ENCODE data around the gene CAMTA1. TPM values are rescaled to one million over a fixed set of nuclear protein-coding genes. Genes with fewer than 3 reads are reported as not detected.

Gene CAMTA1
- total RNA-seq, 5 donors from 2014 or later (not counting 1 experiment from before 2014, with no cell fraction given) = 29.7 to 37.4 (median 34.6) TPM

GRCh38 chr1:6784560-6785317 is 515 bp upstream of the CAMTA1 start:
- Histone ChIP-seq H3K4me1 (ENCODE audit: control insufficient read depth in 1 of 2, extremely low read depth in 1 of 2, insufficient read depth in 2 of 2, low read length in 2 of 2) (peaks cover 15 to 22% of the 10 kb centered on the region in 2 experiments), H3K9me3 (no peaks in the 10 kb centered on the region), H3K27me3 (replicated peaks in 1 of 2; ENCODE audit: control insufficient read depth in 2 of 2, extremely low read depth in 1 of 2, insufficient read depth in 2 of 2, low read length in 1 of 2) (no peaks in the 10 kb centered on the region), H3K27ac (ENCODE audit: low read length) (peak overlapping the region; percentile 83), H3K36me3 (ENCODE audit: control insufficient read depth in 2 of 2, extremely low read depth in 1 of 2, insufficient read depth in 1 of 2, low read length in 1 of 2) (no peaks in the 10 kb centered on the region), H3K4me3 (ENCODE audit: control insufficient read depth in 1 of 2, extremely low read depth in 1 of 2, low read length in 1 of 2) (peak overlapping the region; percentile 66 to 85)
- H3K27ac Mint-ChIP-seq = peak overlapping the region; percentile 82 to 87
- DNase-seq (peak; percentile 73 to 100 (median 99)), ATAC-seq (replicated peaks in 1 of 4) (peak; percentile 79 to 82 (median 81))
- H3K4me3 Mint-ChIP-seq = peak overlapping the region; percentile 83 to 90 (median 84)
- peaks cover 39 to 43% (median 41%) of the 10 kb centered on the region in 3 donors for H3K4me1 Mint-ChIP-seq
- ChIA-PET CTCF (interaction anchor here in 1 of 2 donors (0.5 to 1.5 kb wide), 5 partner anchors 12 to 83 kb away, joined by 3 to 9 read pairs (median 4); partner anchors contain the start of gene DNAJC11), POLR2A (interaction anchor here in 1 of 2 donors (0.6 kb wide), 3 partner anchors 38 to 391 kb away, joined by 3 to 4 read pairs (median 4); no protein-coding TSS in a partner anchor)
- peaks cover 12% of the 10 kb centered on the region for H3K36me3 Mint-ChIP-seq
- no peaks in the 10 kb centered on the region for H3K9me3 Mint-ChIP-seq
- under 1% methylated on average over 79 of the region's 79 CpGs for WGBS (ENCODE audit: insufficient coverage)
- H3K27me3 Mint-ChIP-seq = no peaks in the 10 kb centered on the region

DNA sequence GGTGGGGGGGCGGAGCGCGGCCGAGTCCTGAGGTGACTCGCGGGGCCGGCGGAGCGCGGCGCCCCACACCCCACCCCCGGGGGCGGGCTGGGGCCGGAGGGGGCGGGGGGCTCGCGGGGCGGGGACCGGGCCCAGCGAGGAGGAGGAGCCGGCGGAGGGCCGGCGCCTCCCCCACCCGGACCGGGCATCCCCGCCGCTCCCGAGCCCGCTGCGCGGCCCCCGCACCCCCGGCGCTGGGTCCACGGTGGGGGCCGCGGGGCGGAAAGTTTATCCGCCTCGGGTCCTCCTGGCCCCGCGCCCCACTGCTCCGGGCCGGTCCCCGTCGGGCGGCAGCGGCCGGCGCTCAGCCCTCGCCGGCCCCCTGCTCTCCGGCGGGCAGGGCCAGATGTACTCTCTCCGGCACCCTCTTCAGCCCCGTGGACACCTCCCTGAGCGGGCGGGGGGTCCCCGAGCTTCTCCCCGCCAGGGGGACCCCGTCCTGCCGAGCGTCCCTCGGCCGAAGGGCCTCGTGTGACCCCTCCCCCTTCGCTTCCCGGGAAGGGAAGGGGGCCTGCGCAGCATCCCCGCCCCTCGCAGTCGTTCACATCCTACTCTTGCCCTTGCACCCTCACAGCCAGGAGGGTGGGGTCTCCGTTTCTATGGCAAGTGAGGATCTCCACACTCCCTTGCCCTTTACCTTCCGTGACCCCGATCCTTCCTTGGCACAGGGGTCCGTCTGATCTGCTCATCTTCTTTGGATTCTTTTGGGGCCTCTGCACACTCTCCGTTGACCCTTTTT is 663 bp downstream of the CAMTA1 start:
- Mint-ChIP-seq H3K27ac (peak overlapping the region; percentile 93 to 95), H3K36me3 (peaks cover 12% of the 10 kb centered on the region), H3K4me3 (peak overlapping the region; percentile 92 to 98 (median 94)), H3K9me3 (no peaks in the 10 kb centered on the region), H3K27me3 (no peaks in the 10 kb centered on the region), H3K4me1 (peaks cover 41 to 50% (median 45%) of the 10 kb centered on the region in 3 donors)
- Histone ChIP-seq H3K4me1 (ENCODE audit: control insufficient read depth in 1 of 2, extremely low read depth in 1 of 2, insufficient read depth in 2 of 2, low read length in 2 of 2) (peaks cover 15 to 22% of the 10 kb centered on the region in 2 experiments), H3K36me3 (ENCODE audit: control insufficient read depth in 2 of 2, extremely low read depth in 1 of 2, insufficient read depth in 1 of 2, low read length in 1 of 2) (no peaks in the 10 kb centered on the region), H3K9me3 (no peaks in the 10 kb centered on the region), H3K4me3 (ENCODE audit: control insufficient read depth in 1 of 2, extremely low read depth in 1 of 2, low read length in 1 of 2) (peak overlapping the region; percentile 62 to 67), H3K27me3 (replicated peaks in 1 of 2; ENCODE audit: control insufficient read depth in 2 of 2, extremely low read depth in 1 of 2, insufficient read depth in 2 of 2, low read length in 1 of 2) (no peaks in the 10 kb centered on the region), H3K27ac (ENCODE audit: low read length) (peak overlapping the region; percentile 65)
- DNase-seq = peak in 24 of 35 experiments; percentile 1 to 61 (median 14)
- under 1% methylated on average over 65 of the region's 78 CpGs for WGBS (ENCODE audit: insufficient coverage)
- ChIA-PET POLR2A (no interaction called here), CTCF (interaction anchor here in 1 of 2 donors (1.2 kb wide), 1 partner anchor 42 kb away, joined by 3 read pairs; no protein-coding TSS in a partner anchor)
- ATAC-seq (replicated peaks in 1 of 4) = no peak

DNA sequence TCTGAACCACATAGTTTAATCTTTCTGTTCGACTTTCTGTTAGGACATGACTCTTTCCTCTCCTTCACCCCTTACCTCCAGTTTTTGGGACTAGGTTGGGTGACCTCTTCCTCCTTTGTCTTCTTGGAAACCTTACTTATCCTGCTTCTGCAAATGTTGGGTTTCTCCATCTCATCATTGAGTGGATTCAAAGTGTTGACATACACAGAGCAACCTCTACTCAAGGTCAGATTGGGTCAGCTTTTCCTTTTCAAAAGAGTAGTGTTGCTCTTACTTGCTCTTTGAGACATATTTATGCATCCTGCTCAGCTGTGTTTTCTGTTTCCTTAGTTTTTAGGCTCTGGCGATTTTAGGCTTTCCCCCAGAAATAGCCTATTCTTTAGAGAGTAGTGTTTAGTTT is 3.7 kb downstream of the CAMTA1 start:
- CTCF ChIA-PET = no interaction called here
- peaks cover 49 to 62% (median 53%) of the 10 kb centered on the region in 3 donors for H3K4me1 Mint-ChIP-seq
- Histone ChIP-seq H3K4me1 (ENCODE audit: control insufficient read depth in 1 of 2, extremely low read depth in 1 of 2, insufficient read depth in 2 of 2, low read length in 2 of 2) (peaks cover 13 to 20% of the 10 kb centered on the region in 2 experiments), H3K27ac (ENCODE audit: low read length) (no peak overlapping the region), H3K27me3 (replicated peaks in 1 of 2; ENCODE audit: control insufficient read depth in 2 of 2, extremely low read depth in 1 of 2, insufficient read depth in 2 of 2, low read length in 1 of 2) (no peaks in the 10 kb centered on the region), H3K9me3 (no peaks in the 10 kb centered on the region), H3K36me3 (ENCODE audit: control insufficient read depth in 2 of 2, extremely low read depth in 1 of 2, insufficient read depth in 1 of 2, low read length in 1 of 2) (no peaks in the 10 kb centered on the region), H3K4me3 (ENCODE audit: control insufficient read depth in 1 of 2, extremely low read depth in 1 of 2, low read length in 1 of 2) (no peak overlapping the region)
- H3K27ac Mint-ChIP-seq = peak overlapping the region; percentile 9 to 35
- H3K4me3 Mint-ChIP-seq = peak overlapping the region in 1 of 3 donors; percentile 7
- no peak for ATAC-seq (replicated peaks in 1 of 4)
- POLR2A ChIA-PET = no interaction called here
- no peaks in the 10 kb centered on the region for H3K9me3 Mint-ChIP-seq
- peaks cover 17% of the 10 kb centered on the region for H3K36me3 Mint-ChIP-seq
- no peak for DNase-seq
- WGBS (ENCODE audit: insufficient coverage) = 60% methylated on average over 1 of the region's 2 CpGs
- no peaks in the 10 kb centered on the region for H3K27me3 Mint-ChIP-seq

DNA sequence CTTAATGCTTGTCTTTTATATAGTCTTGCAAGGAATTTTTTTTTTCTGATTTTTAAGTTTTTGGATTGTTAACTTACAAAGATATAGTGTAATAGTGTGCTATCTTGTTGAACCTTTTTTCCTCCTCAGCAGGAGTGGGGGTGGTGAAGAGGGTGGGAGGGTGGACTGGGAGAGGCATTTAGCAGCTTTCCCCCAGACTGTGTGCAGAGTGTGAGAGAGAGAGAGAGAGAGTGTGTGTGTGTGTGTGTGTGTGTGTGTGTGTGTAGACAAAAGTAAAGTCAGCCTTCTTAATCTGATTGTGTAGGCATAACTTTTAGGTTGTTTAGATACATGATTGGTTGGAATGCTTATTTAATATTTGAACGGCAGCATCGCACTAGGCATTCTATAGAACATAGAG is 4.9 kb downstream of the CAMTA1 start:
- no CpG with 5 or more reads among the region's 2 CpGs for WGBS (ENCODE audit: insufficient coverage)
- no peak for ATAC-seq (replicated peaks in 1 of 4)

GRCh38 chr1:6794164-6794563 is 8.9 kb downstream of the CAMTA1 start:
- H3K27me3 Mint-ChIP-seq = no peaks in the 10 kb centered on the region
- H3K4me1 Mint-ChIP-seq = peaks cover 26 to 46% (median 41%) of the 10 kb centered on the region in 3 donors
- POLR2A ChIA-PET = no interaction called here
- no peak overlapping the region for H3K4me3 Mint-ChIP-seq
- ATAC-seq (replicated peaks in 1 of 4) (no peak), DNase-seq (peak in 1 of 35 experiments; percentile 54)
- Histone ChIP-seq H3K4me1 (ENCODE audit: control insufficient read depth in 1 of 2, extremely low read depth in 1 of 2, insufficient read depth in 2 of 2, low read length in 2 of 2) (peaks cover 0 to 4% of the 10 kb centered on the region in 2 experiments), H3K36me3 (ENCODE audit: control insufficient read depth in 2 of 2, extremely low read depth in 1 of 2, insufficient read depth in 1 of 2, low read length in 1 of 2) (peaks cover 0 to 3% of the 10 kb centered on the region in 2 donors), H3K27me3 (replicated peaks in 1 of 2; ENCODE audit: control insufficient read depth in 2 of 2, extremely low read depth in 1 of 2, insufficient read depth in 2 of 2, low read length in 1 of 2) (no peaks in the 10 kb centered on the region), H3K9me3 (no peaks in the 10 kb centered on the region), H3K4me3 (ENCODE audit: control insufficient read depth in 1 of 2, extremely low read depth in 1 of 2, low read length in 1 of 2) (no peak overlapping the region), H3K27ac (ENCODE audit: low read length) (no peak overlapping the region)
- CTCF ChIA-PET = no interaction called here
- no peak overlapping the region for H3K27ac Mint-ChIP-seq
- H3K9me3 Mint-ChIP-seq = no peaks in the 10 kb centered on the region
- WGBS (ENCODE audit: insufficient coverage) = 100% methylated on average over 1 of the region's 2 CpGs
- peaks cover 5% of the 10 kb centered on the region for H3K36me3 Mint-ChIP-seq

More for the DNA sequence above, 4.9 kb downstream of the CAMTA1 start:
- Histone ChIP-seq H3K36me3 (ENCODE audit: control insufficient read depth in 2 of 2, extremely low read depth in 1 of 2, insufficient read depth in 1 of 2, low read length in 1 of 2) (peaks cover 0 to under 1% of the 10 kb centered on the region in 2 donors), H3K4me1 (ENCODE audit: control insufficient read depth in 1 of 2, extremely low read depth in 1 of 2, insufficient read depth in 2 of 2, low read length in 2 of 2) (peaks cover 13 to 18% of the 10 kb centered on the region in 2 experiments), H3K9me3 (no peaks in the 10 kb centered on the region), H3K27ac (ENCODE audit: low read length) (no peak overlapping the region), H3K4me3 (ENCODE audit: control insufficient read depth in 1 of 2, extremely low read depth in 1 of 2, low read length in 1 of 2) (no peak overlapping the region), H3K27me3 (replicated peaks in 1 of 2; ENCODE audit: control insufficient read depth in 2 of 2, extremely low read depth in 1 of 2, insufficient read depth in 2 of 2, low read length in 1 of 2) (no peaks in the 10 kb centered on the region)
- no peaks in the 10 kb centered on the region for H3K27me3 Mint-ChIP-seq
- peaks cover 17% of the 10 kb centered on the region for H3K36me3 Mint-ChIP-seq
- H3K4me3 Mint-ChIP-seq = no peak overlapping the region
- H3K4me1 Mint-ChIP-seq = peaks cover 55 to 64% (median 58%) of the 10 kb centered on the region in 3 donors
- H3K27ac Mint-ChIP-seq = no peak overlapping the region
- CTCF ChIA-PET = interaction anchor here in 1 of 2 donors (0.6 kb wide), 1 partner anchor 397 kb away, joined by 3 read pairs; the partner anchor contains the start of gene ACOT7
- no peaks in the 10 kb centered on the region for H3K9me3 Mint-ChIP-seq
- DNase-seq = no peak
- POLR2A ChIA-PET = no interaction called here

- CTCF ChIA-PET = interaction anchor here in 1 of 2 donors (0.6 kb wide), 1 partner anchor 72 kb away, joined by 4 read pairs; no protein-coding TSS in a partner anchor
- no peaks in the 10 kb centered on the region for H3K9me3 ChIP-seq
- peaks cover 0 to 3% of the 10 kb centered on the region in 2 donors for H3K36me3 ChIP-seq (ENCODE audit: control insufficient read depth in 2 of 2, extremely low read depth in 1 of 2, insufficient read depth in 1 of 2, low read length in 1 of 2)
- DNase-seq (no peak), ATAC-seq (replicated peaks in 1 of 4) (no peak)
- Mint-ChIP-seq H3K36me3 (peaks cover 8% of the 10 kb centered on the region), H3K9me3 (no peaks in the 10 kb centered on the region), H3K4me3 (no peak overlapping the region), H3K27me3 (no peaks in the 10 kb centered on the region), H3K27ac (no peak overlapping the region), H3K4me1 (peaks cover 26 to 40% (median 39%) of the 10 kb centered on the region in 3 donors)
- no peaks in the 10 kb centered on the region for H3K27me3 ChIP-seq (replicated peaks in 1 of 2; ENCODE audit: control insufficient read depth in 2 of 2, extremely low read depth in 1 of 2, insufficient read depth in 2 of 2, low read length in 1 of 2)
- H3K27ac ChIP-seq (ENCODE audit: low read length) = no peak overlapping the region
- 86% methylated on average over 1 of the region's 4 CpGs for WGBS (ENCODE audit: insufficient coverage)
- peaks cover 0 to 2% of the 10 kb centered on the region in 2 experiments for H3K4me1 ChIP-seq (ENCODE audit: control insufficient read depth in 1 of 2, extremely low read depth in 1 of 2, insufficient read depth in 2 of 2, low read length in 2 of 2)
- POLR2A ChIA-PET = interaction anchor here in 1 of 2 donors (0.7 to 0.8 kb wide), 2 partner anchors 11 to 15 kb away, joined by 3 read pairs; no protein-coding TSS in a partner anchor
- no peak overlapping the region for H3K4me3 ChIP-seq (ENCODE audit: control insufficient read depth in 1 of 2, extremely low read depth in 1 of 2, low read length in 1 of 2)
Observed at GRCh38 chr1:6795203-6795602, 9.9 kb downstream of the CAMTA1 start.

Data from T-cell (primary cell).